Measurements from ENCODE around the gene SEMA4A. TPM values are rescaled to one million over a fixed set of nuclear protein-coding genes. Genes with fewer than 3 reads are reported as not detected.

SEMA4A gene
- total and polyA plus RNA-seq, 2 of the 8 experiments (the other 6 are each of a cell fraction or from before 2014, with no cell fraction given): 7.3 to 10.6 TPM

DNA sequence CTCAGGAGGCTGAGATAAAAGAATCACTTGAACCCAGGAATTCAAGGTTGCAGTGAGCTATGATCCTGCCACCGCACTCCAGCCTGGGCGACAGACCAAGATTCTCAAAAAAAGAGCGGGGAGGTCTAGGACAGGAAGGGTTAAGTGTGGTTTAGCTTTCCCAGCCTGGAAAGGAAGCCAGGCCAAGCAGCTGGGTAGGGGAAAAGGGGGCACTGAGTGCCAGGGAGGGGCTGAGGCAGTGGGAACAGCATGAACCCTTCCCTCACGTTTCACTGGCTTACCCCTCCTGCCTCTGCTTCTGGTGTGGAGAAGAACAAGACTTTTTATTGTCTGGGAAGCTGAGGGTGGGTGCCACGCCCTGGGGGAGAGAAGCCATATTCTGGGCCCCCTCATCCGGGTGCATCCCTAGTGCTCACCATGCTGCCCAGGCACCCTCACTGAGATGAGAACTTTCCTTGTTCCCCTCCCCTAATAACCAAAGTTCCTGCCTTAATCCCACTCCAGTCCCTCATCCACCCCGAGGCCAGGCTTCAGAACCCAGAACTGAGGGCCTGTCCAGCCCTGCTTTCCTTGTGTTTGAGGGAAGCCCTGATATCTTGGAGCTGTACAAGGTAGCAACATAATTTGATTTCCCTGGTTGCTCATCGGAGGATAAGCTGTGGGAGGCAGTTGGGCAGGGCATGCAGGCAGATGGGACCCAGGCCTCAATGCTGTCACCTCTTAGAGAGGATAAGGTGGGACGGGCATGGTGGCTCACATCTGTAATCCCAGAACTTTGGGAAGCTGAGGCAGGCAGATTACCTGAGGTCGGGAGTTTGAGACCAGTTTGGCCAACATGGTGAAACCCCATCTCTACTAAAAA, 40.9 kb upstream of the SEMA4A start:
- no peak overlapping the region for H3K4me3 ChIP-seq (ENCODE audit: extremely low read depth in 1 of 4, insufficient read depth in 2 of 4, low read depth in 3 of 4, low read length in 4 of 4)
- H4K91ac ChIP-seq (replicated peaks; ENCODE audit: insufficient read length, low read length): no peak overlapping the region
- no peak overlapping the region for H3K9ac ChIP-seq (replicated peaks in 1 of 4; ENCODE audit: extremely low read depth in 1 of 4, low read depth in 3 of 4, low read length in 3 of 4)
- no peak overlapping the region for H2BK20ac ChIP-seq (ENCODE audit: low read length)
- POLR2A ChIA-PET (ENCODE audit: partially characterized antibody): interaction anchor here (0.6 to 28.0 kb wide), 7 partner anchors 8 to 81 kb away, joined by 3 to 763 read pairs (median 3); partner anchors contain the start of genes MEX3A, SEMA4A and SLC25A44
- TF ChIP-seq SIN3A (conservative IDR thresholded peaks at IDR 0.05 in 1 of 2, IDR thresholded peaks at IDR 0.05 in 1 of 2; ENCODE audit: low read depth in 1 of 2, low read length in 2 of 2) (no peak), JUND (IDR thresholded peaks at IDR 0.05; ENCODE audit: low read length) (no peak), JUN (IDR thresholded peaks at IDR 0.05; ENCODE audit: low read depth, low read length) (no peak)
- H3K79me2 ChIP-seq (ENCODE audit: control insufficient read depth in 1 of 2, insufficient read depth in 2 of 2, low read length in 2 of 2): no peaks in the 10 kb centered on the region; a peak in 1 of 4 replicates
- no peak overlapping the region; a peak in 1 of 4 replicates for H3K4me2 ChIP-seq (ENCODE audit: insufficient read depth in 1 of 2, low read depth in 2 of 2, low read length in 2 of 2)
- peaks cover 3 to 16% (median 12%) of the 10 kb centered on the region in 4 experiments for H3K4me1 ChIP-seq (replicated peaks in 1 of 4; ENCODE audit: control insufficient read depth in 3 of 4, insufficient read depth in 4 of 4, low read length in 3 of 4)
- H3K27ac ChIP-seq (ENCODE audit: low read depth, low read length): no peak overlapping the region
- H2BK15ac ChIP-seq (ENCODE audit: low read length): peak overlapping the region; percentile 53; the same call in 1 of the 2 replicates
- FAIRE-seq: no peak
- no peak overlapping the region for H3K18ac ChIP-seq (ENCODE audit: extremely low read depth, low read length)
- DNase-seq (ENCODE audit: low read depth in 1 of 2, low spot score in 2 of 2): no peak
- no peak overlapping the region for H3K14ac ChIP-seq (ENCODE audit: insufficient read length)
- no peaks in the 10 kb centered on the region for H3K9me3 ChIP-seq (ENCODE audit: insufficient read depth in 2 of 2, low read depth in 1 of 2, low read length in 1 of 2)
- peak overlapping the region; percentile 60; the same call in 1 of the 2 replicates for H2BK12ac ChIP-seq (ENCODE audit: low read depth, low read length)
- H2BK5ac ChIP-seq (ENCODE audit: low read depth, low read length): no peak overlapping the region
- H4K8ac ChIP-seq (ENCODE audit: extremely low read depth, insufficient read depth, low read length): no peak overlapping the region
- peaks cover 13% of the 10 kb centered on the region for H3K23me2 ChIP-seq (ENCODE audit: low read depth, low read length)
- no peaks in the 10 kb centered on the region for H3K36me3 ChIP-seq (ENCODE audit: control insufficient read depth in 2 of 4, insufficient read depth in 4 of 4, low read length in 3 of 4)
- H4K20me1 ChIP-seq (replicated peaks in 1 of 2; ENCODE audit: control insufficient read depth in 1 of 2, insufficient read depth in 2 of 2, low read length in 2 of 2): peaks cover 7 to 8% of the 10 kb centered on the region in 2 experiments
- H3K27me3 ChIP-seq (replicated peaks in 1 of 4; ENCODE audit: control insufficient read depth in 3 of 4, extremely low read depth in 1 of 4, insufficient read depth in 3 of 4, low read length in 3 of 4): peaks cover 0 to 2% (median 0%) of the 10 kb centered on the region in 4 experiments; a peak in 1 of 7 replicates
- no peak overlapping the region for H2BK120ac ChIP-seq (replicated peaks; ENCODE audit: low read depth, low read length)
- CTCF ChIA-PET (ENCODE audit: partially characterized antibody): interaction anchor here (1.0 to 42.4 kb wide), 6 partner anchors 14 to 113 kb away, joined by 3 to 1994 read pairs (median 6); partner anchors contain the start of gene MEX3A
- H3K23ac ChIP-seq (ENCODE audit: insufficient read length): no peak overlapping the region
- peak overlapping the region; percentile 40; the same call in 1 of the 2 replicates for H2AK5ac ChIP-seq (ENCODE audit: low read depth, low read length)
- 87% methylated on average over 10 of the region's 10 CpGs; no CpG with 5 or more reads in 1 of the 2 experiments for WGBS, 2 experiments (ENCODE audit: extremely low coverage in 1 of 2, insufficient coverage in 1 of 2, insufficient read length in 1 of 2, insufficient replicate concordance in 2 of 2, low coverage in 1 of 2, low lambda C conversion rate in 2 of 2, missing lambda C conversion rate in 1 of 2)
- no peak overlapping the region for H4K5ac ChIP-seq (ENCODE audit: insufficient read length, low read depth, low read length)
- H2AFZ ChIP-seq (ENCODE audit: low read length): no peak overlapping the region
- H3K79me1 ChIP-seq (ENCODE audit: low read depth, low read length): no peaks in the 10 kb centered on the region
- H3K4ac ChIP-seq (replicated peaks; ENCODE audit: insufficient read length, low read depth, low read length): no peak overlapping the region
- H3K56ac ChIP-seq (replicated peaks; ENCODE audit: insufficient read length, low read depth, low read length): no peak overlapping the region
